ENCODE results near the gene LSP1.
"Not testable (repeated sequence)": the region's sequence is repeated elsewhere in the genome, so short reads cannot be mapped to it uniquely, and the experiment has no call there.

The LSP1 gene

DNA sequence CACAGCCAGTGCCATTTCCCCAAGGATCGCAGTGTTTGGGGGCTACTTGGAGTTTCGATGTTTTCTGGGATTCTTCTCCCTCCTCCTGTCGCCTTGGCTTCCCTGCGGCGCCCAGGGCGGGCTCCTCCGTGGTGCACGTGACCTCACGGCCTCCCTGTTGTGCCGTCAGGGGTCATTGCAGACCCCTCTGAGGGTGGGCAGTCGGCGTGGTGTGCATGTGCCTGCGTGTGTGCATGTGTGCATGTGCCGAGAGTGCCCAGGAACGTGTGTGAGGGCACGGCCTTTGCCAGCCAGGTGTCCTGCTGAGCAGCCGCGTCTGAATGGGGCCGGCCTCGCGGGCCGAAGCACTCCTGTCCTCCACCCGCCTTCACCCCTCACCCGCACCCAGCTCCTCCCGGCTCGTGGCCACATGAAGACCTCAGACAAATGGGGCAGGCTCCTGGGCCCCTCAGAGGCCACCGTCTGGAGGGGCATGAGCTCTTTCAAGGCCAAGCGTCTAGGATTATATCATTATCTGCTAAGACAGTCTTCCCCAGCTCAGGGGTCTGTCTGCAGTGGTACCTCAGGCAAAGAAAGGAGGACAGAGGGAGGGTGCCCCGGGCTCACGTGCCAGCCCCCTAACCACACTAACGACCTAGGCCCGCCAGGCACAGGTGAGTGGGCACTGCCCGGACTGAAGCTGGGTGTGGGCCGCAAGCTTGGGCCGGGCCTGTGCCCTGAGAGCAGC, 84.9 kb downstream of the LSP1 start:
- DNase-seq (ENCODE audit: extremely low read depth in 1 of 2, low read depth in 1 of 2) = no peak

DNA sequence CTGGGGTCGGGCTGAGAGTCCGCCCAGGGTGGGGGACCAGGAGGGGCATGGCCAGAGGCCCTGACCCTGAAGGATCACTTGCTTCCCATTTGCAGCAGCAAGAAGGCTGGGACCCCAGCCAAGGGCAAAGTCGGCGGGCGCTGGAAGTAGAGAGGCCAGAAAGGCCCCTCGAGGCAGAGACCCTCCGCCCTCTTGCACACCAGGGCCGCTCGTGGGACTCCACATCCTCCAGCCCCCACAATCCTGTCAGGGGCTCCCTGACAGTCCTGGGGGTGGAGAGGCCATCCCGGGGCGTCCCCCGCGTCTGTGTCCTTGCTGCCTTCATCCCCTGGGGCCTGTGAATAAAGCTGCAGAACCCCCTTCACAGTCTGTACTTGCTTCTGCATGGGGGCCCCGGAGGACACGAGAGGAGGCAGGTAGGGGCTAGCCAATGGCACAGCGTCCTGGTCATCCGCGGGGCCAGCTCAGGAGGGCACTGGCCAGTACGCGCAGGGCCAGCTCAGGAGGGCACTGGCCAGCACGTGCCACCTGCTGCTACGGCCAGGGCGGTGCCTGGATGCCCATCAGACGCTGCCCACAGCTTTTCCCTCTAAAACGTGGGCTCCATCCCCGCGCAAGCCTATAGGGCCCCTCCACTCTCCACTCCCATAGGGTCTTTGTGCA, 85.6 kb downstream of the LSP1 start:
- no peak for DNase-seq (ENCODE audit: extremely low read depth in 1 of 2, low read depth in 1 of 2)

DNA sequence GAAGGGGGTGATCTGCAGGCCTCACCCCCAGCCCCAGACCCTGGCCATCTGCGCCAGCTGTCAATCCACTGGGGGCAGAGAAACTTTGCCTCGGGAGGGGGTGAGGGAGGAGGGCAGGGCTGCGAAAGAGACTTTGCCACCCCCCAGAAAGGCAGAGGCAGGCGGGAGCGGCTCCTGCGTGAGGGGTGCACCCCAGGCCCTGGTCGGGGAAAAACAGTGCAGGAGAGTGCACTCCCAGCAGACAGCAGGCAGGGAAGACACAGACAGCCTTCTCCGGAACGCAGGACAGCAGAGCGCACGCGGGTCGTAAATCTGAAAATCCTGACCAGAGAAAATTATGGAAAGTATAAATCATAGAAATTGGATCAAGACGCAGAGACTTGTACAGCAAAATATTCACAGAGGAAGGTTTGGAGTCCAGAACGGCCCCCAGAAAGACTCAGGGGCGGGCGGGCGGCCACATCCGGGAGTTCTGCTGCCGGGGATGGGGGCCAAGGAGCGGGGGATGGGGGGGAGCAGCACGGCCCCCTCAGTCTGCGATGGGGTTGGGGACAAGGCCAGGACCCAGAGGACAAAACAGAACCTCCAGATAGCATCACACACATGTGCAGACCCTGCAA, 86.2 kb downstream of the LSP1 start:
- no peak for DNase-seq (ENCODE audit: extremely low read depth in 1 of 2, low read depth in 1 of 2)

DNA sequence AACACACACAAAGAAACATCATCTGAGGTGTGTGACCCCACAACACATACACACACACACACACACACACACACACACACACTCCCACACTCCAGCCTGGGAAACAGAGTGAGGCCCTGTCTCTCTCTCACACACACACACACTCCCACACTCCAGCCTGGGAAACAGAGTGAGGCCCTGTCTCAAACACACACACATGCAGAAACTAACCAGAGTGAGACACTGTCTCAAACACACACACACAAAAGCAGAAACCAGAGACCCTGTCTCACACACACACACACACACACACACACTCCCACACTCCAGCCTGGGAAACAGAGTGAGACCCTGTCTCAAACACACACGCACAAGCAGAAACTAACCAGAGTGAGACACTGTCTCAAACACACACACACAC, 86.9 kb downstream of the LSP1 start:
- not testable (repeated sequence) for DNase-seq (ENCODE audit: extremely low read depth in 1 of 2, low read depth in 1 of 2)
